Glomerular visceral epithelial cell (primary cell): ENCODE results near the gene TMEM186.
A peak's percentile ranks its signal among the peaks of the same experiment; 100 is the strongest.
"Not testable (repeated sequence)": the region's sequence is repeated elsewhere in the genome, so short reads cannot be mapped to it uniquely, and the experiment has no call there.

Source experiments
- DNase-seq: peaks from one replicate; pipeline ENCODE4 v3.0.0-alpha.2; 2016; ENCODE audit errors: extremely low spot score

Gene TMEM186

GRCh38 chr16:8774208-8774607 is 23.2 kb downstream of the TMEM186 start:
- no peak for DNase-seq

DNA sequence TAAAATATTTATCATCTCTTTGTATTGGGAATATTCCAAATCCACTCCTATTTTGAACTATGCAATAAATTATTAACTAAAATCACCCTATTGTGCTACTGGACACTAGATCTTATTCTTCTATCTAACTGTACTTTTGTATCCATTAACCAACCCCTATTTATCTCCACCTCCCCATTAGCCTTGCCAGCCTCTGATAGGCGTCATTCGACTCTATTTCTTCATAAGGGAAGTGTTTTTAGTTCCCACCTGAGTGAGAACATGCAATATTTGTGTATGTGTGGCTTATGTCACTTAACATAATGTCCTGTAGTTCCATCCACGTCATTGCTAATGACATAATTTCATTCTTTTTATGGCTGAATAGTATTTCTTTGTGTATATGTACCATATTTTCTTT is 23.9 kb downstream of the TMEM186 start:
- DNase-seq, result no peak

GRCh38 chr16:8768692-8769091 is 28.7 kb downstream of the TMEM186 start:
- no peak for DNase-seq

DNA sequence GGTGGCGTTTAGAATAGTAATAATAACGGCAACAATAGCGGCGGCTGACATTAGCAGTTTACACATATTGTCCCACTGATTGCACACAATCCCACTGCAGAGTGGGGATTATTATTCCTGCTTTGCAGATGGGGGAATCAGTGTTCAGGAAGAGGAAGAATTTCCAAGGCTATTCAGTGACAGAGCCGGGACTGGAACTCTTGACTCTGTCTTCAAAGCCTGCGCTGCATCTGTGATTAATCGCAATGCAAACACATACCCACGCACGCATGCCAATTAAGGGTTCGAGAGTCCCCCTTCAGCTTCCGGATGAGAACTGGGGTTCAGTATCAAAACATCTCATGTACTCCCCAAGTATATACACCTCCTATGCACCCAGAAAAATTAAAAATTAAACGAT is 29.2 kb downstream of the TMEM186 start:
- DNase-seq, result no peak

- DNase-seq, result no peak
These were observed 30.3 kb downstream of the TMEM186 start for GRCh38 chr16:8767176-8767575.

GRCh38 chr16:8764525-8765250 is 32.8 kb downstream of the TMEM186 start:
- DNase-seq, result no peak

- DNase-seq, result no peak
These were observed 33.5 kb downstream of the TMEM186 start for GRCh38 chr16:8763899-8764298.

DNA sequence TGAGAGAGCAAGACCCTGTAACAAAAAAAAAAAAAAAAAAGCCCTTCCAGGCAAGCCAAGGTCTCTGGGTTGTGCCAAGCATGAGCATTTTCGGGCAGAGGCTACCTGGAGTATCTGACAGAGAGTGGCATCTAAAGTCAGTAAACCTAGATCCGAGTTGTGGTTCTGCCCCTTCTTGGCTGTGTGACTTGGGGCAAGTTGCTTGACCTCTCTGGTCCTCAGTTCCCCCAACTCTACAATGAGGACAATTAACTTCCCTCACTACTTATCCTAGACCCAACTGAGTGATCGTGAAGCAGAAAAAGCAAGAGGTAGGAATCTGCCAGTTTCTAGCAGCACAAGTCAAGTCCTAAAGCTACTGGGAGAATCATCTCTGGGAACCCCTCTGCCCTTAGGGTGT is 34.4 kb downstream of the TMEM186 start:
- DNase-seq, result no peak

DNA sequence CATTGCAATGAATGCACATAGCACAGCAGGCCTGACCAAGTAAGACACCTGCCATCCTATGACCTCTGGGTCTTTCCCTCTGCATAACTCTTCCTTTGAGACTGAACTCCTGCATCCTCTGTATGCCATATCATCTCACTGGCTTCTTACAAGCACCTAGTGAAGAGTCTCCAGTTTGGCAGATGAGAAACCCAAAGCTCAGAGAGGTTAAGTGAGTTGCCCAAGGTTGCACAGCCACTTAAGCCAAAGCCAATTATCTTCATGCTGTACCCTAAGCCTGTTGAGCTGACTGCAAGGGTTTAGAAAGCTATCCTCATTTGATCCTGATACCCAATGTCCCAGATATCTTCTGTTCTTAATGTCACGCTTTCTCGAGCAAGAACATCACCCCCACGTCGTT is 35.2 kb downstream of the TMEM186 start:
- no peak for DNase-seq

DNA sequence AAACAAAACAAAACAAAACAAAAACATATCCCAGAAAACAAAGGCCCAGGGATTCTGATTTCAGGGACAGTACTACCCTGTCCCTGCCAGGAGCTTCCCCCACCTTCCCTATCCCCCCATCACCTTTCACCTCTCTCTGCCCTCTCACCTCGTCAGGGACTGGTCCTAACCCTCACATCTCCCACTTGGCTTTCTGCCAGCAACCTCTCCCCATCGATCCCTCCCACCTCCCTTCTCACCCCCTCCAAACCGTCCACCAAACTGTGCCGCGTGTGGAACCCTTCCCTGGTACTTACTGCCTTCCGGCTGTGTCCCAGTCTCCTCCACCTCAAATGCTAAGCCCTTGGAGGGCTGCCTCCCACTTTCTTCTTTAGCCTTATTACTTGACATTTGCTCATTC is 36.4 kb downstream of the TMEM186 start:
- DNase-seq, result no peak

DNA sequence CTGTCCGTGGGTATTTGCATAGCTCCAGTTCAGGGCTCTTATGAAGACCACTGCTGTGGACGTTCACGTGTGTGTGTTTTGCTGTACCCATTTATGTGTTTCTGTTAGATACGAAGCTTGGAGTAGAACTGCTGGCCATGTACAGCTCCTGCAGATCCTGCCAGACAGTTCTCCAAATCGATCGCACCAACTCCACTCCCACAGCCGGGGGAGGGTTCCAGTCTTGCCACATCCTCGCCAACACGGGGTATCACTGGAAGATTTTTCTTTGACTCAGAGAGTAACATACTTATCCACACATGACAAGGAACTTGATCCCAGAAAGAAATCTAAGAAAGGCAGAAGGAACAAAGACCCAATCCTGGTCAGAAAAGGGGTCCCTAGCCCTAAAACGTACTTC is 37.4 kb downstream of the TMEM186 start:
- DNase-seq, result no peak

- DNase-seq, result no peak
These were observed 39.4 kb downstream of the TMEM186 start for GRCh38 chr16:8758022-8758421.

DNA sequence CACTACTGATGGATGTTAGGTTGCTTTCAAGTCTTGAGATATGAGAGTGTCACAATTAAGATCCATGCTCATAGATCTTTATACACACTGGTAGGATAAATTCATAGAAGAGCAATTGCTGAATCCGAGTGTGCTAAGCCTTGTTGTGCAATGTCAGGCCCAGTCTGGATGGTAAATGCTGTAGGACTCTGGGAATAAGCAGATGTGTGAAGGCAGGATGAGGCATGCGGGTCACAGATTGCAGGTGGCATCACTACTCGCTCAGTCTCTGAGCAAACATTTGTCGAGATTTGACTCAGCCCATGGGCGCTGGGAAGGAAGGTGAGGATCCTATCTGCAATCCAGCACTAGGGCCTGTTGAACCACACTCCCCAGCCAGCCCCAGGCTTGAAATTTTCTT is 40.7 kb downstream of the TMEM186 start:
- DNase-seq, result no peak

DNA sequence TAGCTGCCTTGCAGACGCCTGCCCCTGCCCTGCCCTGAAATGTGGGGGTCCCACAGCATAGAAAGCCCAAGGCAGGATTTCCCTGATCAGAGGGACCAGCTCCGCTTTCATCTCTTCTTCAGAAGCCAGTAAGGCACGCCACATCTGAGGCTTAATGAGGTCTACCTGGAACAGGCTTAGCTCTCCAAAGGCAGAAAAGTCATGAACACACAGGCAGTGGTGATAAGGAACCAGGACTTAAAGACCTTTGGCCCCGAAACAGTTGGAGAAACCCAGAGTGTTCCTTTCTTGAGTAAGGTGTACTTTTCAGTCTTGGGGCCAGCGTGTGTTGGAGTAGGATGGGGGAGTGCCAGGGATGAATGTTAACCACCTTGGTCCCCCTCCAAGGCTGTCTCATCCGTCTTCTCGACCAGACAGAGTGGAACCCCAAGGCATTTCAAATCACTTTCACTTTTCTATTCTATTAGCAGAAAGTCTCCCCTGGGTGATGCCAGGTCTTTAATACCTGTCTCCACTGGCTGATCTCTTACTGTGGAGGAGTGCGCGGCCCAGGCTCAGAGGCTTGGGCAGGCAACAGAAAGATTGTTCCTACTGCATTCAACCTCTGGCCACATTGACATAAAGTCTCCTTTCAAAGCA is 43.9 kb downstream of the TMEM186 start:
- no peak for DNase-seq

DNA sequence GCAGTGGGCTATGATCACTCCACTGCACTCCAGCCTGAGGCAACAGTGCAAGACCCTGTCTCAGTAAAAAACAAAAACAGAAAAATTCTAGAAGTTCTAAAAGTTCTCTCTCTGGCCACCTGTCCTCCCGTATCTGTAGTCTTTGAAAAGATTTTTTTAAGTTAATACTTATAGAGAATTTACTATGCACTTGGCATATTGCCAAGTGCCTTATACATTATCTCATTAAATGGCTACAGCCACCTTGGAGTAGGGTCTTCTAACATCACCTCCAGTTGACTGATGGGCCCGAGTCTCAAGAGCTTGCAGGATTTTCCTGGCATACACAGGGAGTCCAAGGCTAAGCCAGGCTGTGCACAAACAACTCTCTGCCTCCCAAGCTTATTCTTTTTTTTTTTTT is 44.7 kb downstream of the TMEM186 start:
- DNase-seq, result no peak

GRCh38 chr16:8751481-8752311 is 45.7 kb downstream of the TMEM186 start:
- peak; percentile 62 for DNase-seq

GRCh38 chr16:8748944-8749343 is 48.5 kb downstream of the TMEM186 start:
- not testable (repeated sequence) for DNase-seq
